Retinal pigment epithelial cell (primary cell): Measurements from ENCODE around the gene RIN2.

Source experiments
- DNase-seq: peaks from one replicate; pipeline ENCODE4 v3.0.0-alpha.2; 2010; ENCODE audit warnings: low read depth
- H3K4me3 ChIP-seq: 2 replicates; pipeline ENCODE4 v1.5.1; 2011; ENCODE audit warnings: mild to moderate bottlenecking, low read length, control low read depth, moderate library complexity
- CTCF ChIP-seq: conservative IDR thresholded peaks from 2 replicates; pipeline ENCODE4 v1.5.1; 2011; ENCODE audit warnings: low read depth, low read length, control low read depth, inconsistent platforms

The RIN2 gene

GRCh38 chr20:19758133-19758500, at the start of gene RIN2:
Gene RIN2, plus strand, starts transcription at chr20:19758258. Its CDS starts 131,344 bp downstream, at chr20:19889602.
- TF ChIP-seq CTCF, result no peak
- DNase-seq, result no peak

GRCh38 chr20:19709635-19710335, 48.3 kb upstream of the RIN2 start:
- TF ChIP-seq CTCF, result no peak
- no peak overlapping the region for H3K4me3 ChIP-seq
- DNase-seq, result no peak

More at GRCh38 chr20:19758133-19758500, at the start of gene RIN2:
- H3K4me3 ChIP-seq, result peak within 1 kb of the TSS; percentile 80

GRCh38 chr20:19710336-19711120, 47.5 kb upstream of the RIN2 start:
- TF ChIP-seq CTCF, result no peak
- H3K4me3 ChIP-seq, result no peak overlapping the region
- DNase-seq, result no peak

- H3K4me3 ChIP-seq, result no peak overlapping the region
- DNase-seq, result no peak
- TF ChIP-seq CTCF, result no peak
These were observed 46.9 kb upstream of the RIN2 start for GRCh38 chr20:19711126-19711525.

- no peak for TF ChIP-seq CTCF
- H3K4me3 ChIP-seq, result no peak overlapping the region
- no peak for DNase-seq
These were observed 45.3 kb upstream of the RIN2 start for GRCh38 chr20:19712721-19713260.

GRCh38 chr20:19713822-19714578, 44.1 kb upstream of the RIN2 start:
- DNase-seq, result no peak
- H3K4me3 ChIP-seq, result no peak overlapping the region
- TF ChIP-seq CTCF, result no peak
